Measurements from ENCODE around the gene KLF2.

Gene KLF2

GRCh38 chr19:16330368-16330801 is 5.8 kb downstream of the KLF2 start:
- peak; percentile 85 for DNase-seq (ENCODE audit: low read depth)
- H3K4me3 ChIP-seq (ENCODE audit: low read depth, low read length) = no peak overlapping the region
- TF ChIP-seq CTCF (IDR thresholded peaks at IDR 0.05; ENCODE audit: low read depth, low read length, missing control alignments) = no peak

DNA sequence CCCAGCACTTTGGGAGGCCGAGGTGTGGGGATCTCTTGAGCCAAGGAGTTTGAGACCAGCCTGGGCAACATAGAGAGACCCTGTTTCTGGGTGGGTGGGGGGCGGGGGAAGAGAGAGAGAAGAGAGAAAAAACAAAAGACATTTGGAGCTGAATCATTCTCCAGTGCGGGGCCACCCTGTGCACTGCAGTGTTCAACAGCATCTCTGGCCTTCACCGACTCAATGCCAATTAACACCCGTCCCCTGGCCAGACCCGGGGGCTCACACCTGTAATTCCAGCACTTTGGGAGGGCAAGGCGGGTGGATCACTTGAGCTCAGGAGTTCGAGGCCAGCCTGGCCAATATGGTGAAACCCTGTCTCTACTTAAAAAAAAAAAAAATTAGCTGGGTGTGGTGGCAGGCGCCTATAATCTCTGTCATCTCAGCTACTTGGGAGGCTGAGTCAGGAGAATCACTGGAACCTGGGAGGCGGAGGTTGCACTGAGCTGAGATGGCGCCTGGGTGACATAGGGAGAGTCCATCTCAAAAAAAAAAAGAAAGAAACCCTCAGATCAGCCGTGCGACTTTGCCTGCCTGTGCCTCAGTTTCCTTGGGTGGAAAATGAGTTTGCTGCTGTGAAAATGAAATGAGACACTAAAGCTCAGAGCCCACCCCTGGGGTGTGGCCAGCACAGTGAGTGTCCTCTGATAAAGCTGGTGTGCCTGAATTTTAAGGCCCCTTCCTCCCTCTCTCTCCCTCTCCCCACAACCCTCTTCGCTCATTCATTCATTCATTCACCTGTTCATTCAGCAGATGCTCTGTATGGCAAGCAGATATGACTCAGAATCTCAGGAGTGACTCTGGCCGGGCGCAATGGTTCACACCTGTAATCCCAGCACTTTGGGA is 6.4 kb downstream of the KLF2 start:
- no peak for TF ChIP-seq CTCF (IDR thresholded peaks at IDR 0.05; ENCODE audit: low read depth, low read length, missing control alignments)
- no peak overlapping the region for H3K4me3 ChIP-seq (ENCODE audit: low read depth, low read length)
- DNase-seq (ENCODE audit: low read depth) = no peak

- no peak overlapping the region for H3K4me3 ChIP-seq (ENCODE audit: low read depth, low read length)
- TF ChIP-seq CTCF (IDR thresholded peaks at IDR 0.05; ENCODE audit: low read depth, low read length, missing control alignments) = no peak
Measured at GRCh38 chr19:16333001-16333586, 8.5 kb downstream of the KLF2 start.

GRCh38 chr19:16334411-16334810 is 9.8 kb downstream of the KLF2 start:
- DNase-seq (ENCODE audit: low read depth) = no peak
- no peak overlapping the region for H3K4me3 ChIP-seq (ENCODE audit: low read depth, low read length)
- no peak for TF ChIP-seq CTCF (IDR thresholded peaks at IDR 0.05; ENCODE audit: low read depth, low read length, missing control alignments)

More at GRCh38 chr19:16333001-16333586, 8.5 kb downstream of the KLF2 start:
- no peak for DNase-seq (ENCODE audit: low read depth)

DNA sequence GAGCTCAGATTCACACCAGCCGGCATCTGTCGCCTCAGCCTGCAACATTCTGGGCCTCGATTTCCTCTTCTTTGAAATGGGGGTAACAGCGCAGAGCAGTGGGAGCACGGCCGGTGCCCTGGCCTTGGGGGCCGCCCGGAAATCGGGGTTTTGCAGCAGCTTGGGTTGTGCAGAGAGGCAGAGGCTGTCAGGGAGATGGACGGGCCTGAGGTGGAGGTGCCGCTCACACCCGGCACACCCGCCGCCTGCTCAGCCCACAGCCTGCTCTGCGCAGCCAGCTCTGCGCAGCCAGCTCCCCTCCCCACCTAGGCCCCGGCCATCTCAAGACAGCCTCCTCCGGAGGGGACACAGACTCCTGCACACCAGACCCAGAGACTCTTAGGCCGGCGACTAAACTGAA is 10.6 kb downstream of the KLF2 start:
- no peak overlapping the region for H3K4me3 ChIP-seq (ENCODE audit: low read depth, low read length)
- no peak for TF ChIP-seq CTCF (IDR thresholded peaks at IDR 0.05; ENCODE audit: low read depth, low read length, missing control alignments)
- DNase-seq (ENCODE audit: low read depth) = no peak

- no peak for DNase-seq (ENCODE audit: low read depth)
- H3K4me3 ChIP-seq (ENCODE audit: low read depth, low read length) = no peak overlapping the region
- no peak for TF ChIP-seq CTCF (IDR thresholded peaks at IDR 0.05; ENCODE audit: low read depth, low read length, missing control alignments)
Measured at GRCh38 chr19:16336571-16336970, 11.9 kb downstream of the KLF2 start.
